CD14-positive monocyte (primary cell): ENCODE measurements around the gene ATXN1. TPM values are rescaled to one million over a fixed set of nuclear protein-coding genes. Genes with fewer than 3 reads are reported as not detected.
A peak's percentile ranks its signal among the peaks of the same experiment; 100 is the strongest.

ENCODE experiments used
- DNase-seq, 3 donors: peaks; one replicate each; pipeline ENCODE4 v3.0.0-alpha.2; 2011 to 2022
- H2AFZ ChIP-seq: 2 replicates; pipeline ENCODE4 v1.6.0; 2012; ENCODE audit warnings: mild to moderate bottlenecking, low read depth, low read length, inconsistent platforms; ENCODE audit not compliant: insufficient read depth, poor library complexity, severe bottlenecking
- H3K27ac ChIP-seq, 2 donors: 1 replicate in 1 of 2; 2 replicates in 1 of 2; pipeline ENCODE4 v1.5.1; 2012 to 2013; ENCODE audit warnings: low read length in 2 of 2, control low read depth in 1 of 2, inconsistent platforms in 1 of 2, low read depth in 1 of 2, mild to moderate bottlenecking in 1 of 2
- H3K27me3 ChIP-seq, 2 donors: one replicate each; pipeline versions ENCODE4 v1.6.0 to v1.6.1; 2011 to 2013; ENCODE audit warnings: low read length in 2 of 2; ENCODE audit not compliant: control insufficient read depth in 2 of 2, insufficient read depth in 2 of 2
- H3K36me3 ChIP-seq, 2 donors: replicated peaks in 1 of 2; 1 replicate in 1 of 2; 2 replicates in 1 of 2; pipeline versions ENCODE4 v1.5.1 to v1.6.1; 2012 to 2013; ENCODE audit warnings: low read length in 2 of 2, control low read depth in 1 of 2, inconsistent platforms in 1 of 2, mild to moderate bottlenecking in 1 of 2; ENCODE audit not compliant: insufficient read depth in 2 of 2, control insufficient read depth in 1 of 2
- H3K4me1 ChIP-seq, 2 donors: 1 replicate in 1 of 2; 2 replicates in 1 of 2; pipeline versions ENCODE4 v1.5.1 to v1.6.1; 2012 to 2013; ENCODE audit warnings: low read length in 2 of 2, control low read depth in 1 of 2, inconsistent platforms in 1 of 2, mild to moderate bottlenecking in 1 of 2, moderate library complexity in 1 of 2; ENCODE audit not compliant: insufficient read depth in 2 of 2, control insufficient read depth in 1 of 2
- H3K4me2 ChIP-seq: replicated peaks from 2 replicates; pipeline ENCODE3; 2012; ENCODE audit warnings: low read length, moderate library complexity, mild to moderate bottlenecking; ENCODE audit not compliant: poor library complexity, severe bottlenecking; ENCODE audit errors: extremely low read depth
- H3K4me3 ChIP-seq, 3 experiments: fragments of 200-600 bp in 1 of 3; sonication (generic) in 1 of 3; replicated peaks in 1 of 3; 1 replicate in 2 of 3; 2 replicates in 1 of 3; pipeline ENCODE4 v1.5.1; 2011 to 2013; ENCODE audit warnings: low read length in 3 of 3, mild to moderate bottlenecking in 3 of 3, control low read depth in 2 of 3, low read depth in 2 of 3, inconsistent platforms in 1 of 3, moderate library complexity in 1 of 3
- H3K79me2 ChIP-seq: 2 replicates; pipeline ENCODE4 v1.6.0; 2012; ENCODE audit warnings: mild to moderate bottlenecking, control low read depth, inconsistent platforms, low read length, moderate library complexity; ENCODE audit not compliant: insufficient read depth
- H3K9ac ChIP-seq: 2 replicates; pipeline ENCODE4 v1.6.0; 2017; ENCODE audit warnings: low read length, mild to moderate bottlenecking; ENCODE audit not compliant: insufficient read depth, poor library complexity, severe bottlenecking
- H3K9me3 ChIP-seq, 2 donors: replicated peaks in 1 of 2; 1 replicate in 1 of 2; 2 replicates in 1 of 2; pipeline versions ENCODE4 v1.5.1 to v1.6.1; 2012 to 2013; ENCODE audit warnings: low read length in 2 of 2, control low read depth in 1 of 2; ENCODE audit not compliant: control insufficient read depth in 1 of 2, insufficient read depth in 1 of 2
- H4K20me1 ChIP-seq: 2 replicates; pipeline ENCODE4 v1.6.0; 2012; ENCODE audit warnings: mild to moderate bottlenecking, low read length, control low read depth, moderate library complexity; ENCODE audit not compliant: insufficient read depth
- H3K27ac Mint-ChIP-seq, 7 donors: one replicate each; pipeline ENCODE4 v1.8.0; 2020; ENCODE audit warnings: mild to moderate bottlenecking in 7 of 7, mixed read lengths in 7 of 7, moderate library complexity in 6 of 7, inconsistent platforms in 2 of 7
- H3K27me3 Mint-ChIP-seq, 3 donors: one replicate each; pipeline ENCODE4 v1.8.0; 2021 to 2022; ENCODE audit warnings: low read depth in 3 of 3, mild to moderate bottlenecking in 3 of 3, mixed read lengths in 3 of 3, moderate library complexity in 3 of 3, inconsistent platforms in 1 of 3
- H3K36me3 Mint-ChIP-seq, 2 donors: one replicate each; pipeline ENCODE4 v1.8.0; 2020; ENCODE audit warnings: mixed read lengths in 2 of 2, inconsistent platforms in 1 of 2, mild to moderate bottlenecking in 1 of 2
- H3K4me1 Mint-ChIP-seq: one replicate; pipeline ENCODE4 v1.8.0; 2020; ENCODE audit warnings: mild to moderate bottlenecking, mixed read lengths
- H3K4me3 Mint-ChIP-seq, 2 donors: one replicate each; pipeline ENCODE4 v1.8.0; 2020; ENCODE audit warnings: mild to moderate bottlenecking in 2 of 2, mixed read lengths in 2 of 2, moderate library complexity in 1 of 2
- H3K9me3 Mint-ChIP-seq, 7 donors: one replicate each; pipeline ENCODE4 v1.8.0; 2020 to 2022; ENCODE audit warnings: mixed read lengths in 7 of 7, mild to moderate bottlenecking in 6 of 7, moderate library complexity in 6 of 7, inconsistent platforms in 2 of 7
- WGBS: methylation state at CpG from one replicate; pipeline ENCODE4 v1.1.5; 2013; ENCODE audit warnings: missing lambda C conversion rate; ENCODE audit not compliant: insufficient coverage; 5-methylcytosine and 5-hydroxymethylcytosine counted together
- intact Hi-C, 2 donors: fragments of 100-400 bp; cut with micrococcal nuclease; formaldehyde crosslinking; loops; one replicate each; pipeline versions ENCODE4 v1.15.0 to v1.15.1; 2023
- polyA plus RNA-seq, 3 donors: library from polyadenylated mRNA; depleted of rRNA in 1 of 3; unstranded in 2 of 3; stranded (reverse) in 1 of 3; fragments of 300-500 nt in 2 of 3; fragments of >200 nt in 1 of 3; fragmentation: Illumina TruSeq in 2 of 3; gene quantifications; 1 replicate in 2 of 3; 2 replicates in 1 of 3; pipeline ENCODE4 v1.2.3, GENCODE V29; 2012 to 2021
- TF ChIP-seq, protein P1 (sequence below): fragments of 200-600 bp; IDR thresholded peaks from one replicate; pipeline ENCODE4 v1.8.0; 2022; ENCODE audit warnings: antibody characterized with exemption, mild to moderate bottlenecking

The ATXN1 gene
- polyA plus RNA-seq, 3 donors = 8.8 to 19.1 (median 10.9) TPM

DNA sequence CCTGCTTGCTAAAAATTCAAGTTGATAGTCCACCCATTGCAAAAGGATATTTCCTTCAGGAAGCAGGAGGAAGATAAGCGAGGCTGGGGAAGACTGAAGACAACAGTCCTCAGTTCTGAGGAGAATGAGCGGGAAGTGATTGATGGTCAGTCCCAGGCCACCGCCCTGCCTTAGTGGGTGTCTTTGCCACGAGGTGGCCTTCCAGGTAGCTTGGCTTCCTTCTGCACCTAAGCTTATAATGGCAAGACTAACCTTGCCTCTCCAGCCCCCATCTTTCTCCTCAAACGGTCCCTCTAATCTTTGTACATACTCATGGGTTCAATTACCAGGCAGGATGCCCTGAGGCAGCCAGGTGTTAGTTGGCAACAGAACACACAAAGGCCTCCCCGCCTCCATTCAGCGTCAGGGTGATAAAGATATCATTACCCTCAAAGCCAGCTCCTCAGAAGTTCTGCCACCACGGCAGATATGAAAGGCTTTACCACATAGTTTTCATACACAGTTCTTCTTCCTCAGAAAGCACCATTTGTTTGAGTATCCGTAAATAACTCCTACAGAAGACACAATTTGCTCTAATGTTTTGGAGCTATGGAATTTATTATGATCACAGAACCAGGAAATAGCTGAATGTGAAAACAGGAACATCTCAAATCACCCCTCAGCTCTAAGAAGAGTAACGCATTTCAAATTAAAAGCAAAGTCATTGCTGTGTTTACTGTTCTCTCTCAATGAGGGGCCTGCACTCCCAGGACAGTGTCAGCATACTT is 249.4 kb downstream of the ATXN1 start:
- H3K27me3 Mint-ChIP-seq = peaks cover 0 to 2% (median 2%) of the 10 kb centered on the region in 3 donors
- H3K4me2 ChIP-seq = no peak overlapping the region
- peaks cover 51% of the 10 kb centered on the region for H4K20me1 ChIP-seq
- TF ChIP-seq, protein P1, sequence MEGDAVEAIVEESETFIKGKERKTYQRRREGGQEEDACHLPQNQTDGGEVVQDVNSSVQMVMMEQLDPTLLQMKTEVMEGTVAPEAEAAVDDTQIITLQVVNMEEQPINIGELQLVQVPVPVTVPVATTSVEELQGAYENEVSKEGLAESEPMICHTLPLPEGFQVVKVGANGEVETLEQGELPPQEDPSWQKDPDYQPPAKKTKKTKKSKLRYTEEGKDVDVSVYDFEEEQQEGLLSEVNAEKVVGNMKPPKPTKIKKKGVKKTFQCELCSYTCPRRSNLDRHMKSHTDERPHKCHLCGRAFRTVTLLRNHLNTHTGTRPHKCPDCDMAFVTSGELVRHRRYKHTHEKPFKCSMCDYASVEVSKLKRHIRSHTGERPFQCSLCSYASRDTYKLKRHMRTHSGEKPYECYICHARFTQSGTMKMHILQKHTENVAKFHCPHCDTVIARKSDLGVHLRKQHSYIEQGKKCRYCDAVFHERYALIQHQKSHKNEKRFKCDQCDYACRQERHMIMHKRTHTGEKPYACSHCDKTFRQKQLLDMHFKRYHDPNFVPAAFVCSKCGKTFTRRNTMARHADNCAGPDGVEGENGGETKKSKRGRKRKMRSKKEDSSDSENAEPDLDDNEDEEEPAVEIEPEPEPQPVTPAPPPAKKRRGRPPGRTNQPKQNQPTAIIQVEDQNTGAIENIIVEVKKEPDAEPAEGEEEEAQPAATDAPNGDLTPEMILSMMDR = no peak
- no peaks in the 10 kb centered on the region for H3K9me3 Mint-ChIP-seq
- peak overlapping the region; percentile 4 for H3K9ac ChIP-seq
- intact Hi-C loops = loop anchor here in 1 of 2 donors (5.0 kb wide), 1 partner anchor 255 kb away; no protein-coding TSS in a partner anchor
- H3K36me3 Mint-ChIP-seq = peaks cover 17 to 28% of the 10 kb centered on the region in 2 donors
- H3K4me3 Mint-ChIP-seq = peak overlapping the region in 1 of 2 donors; percentile 40
- peaks cover 37% of the 10 kb centered on the region for H3K4me1 Mint-ChIP-seq
- H3K27ac ChIP-seq = peak overlapping the region in 1 of 2 donors; percentile 37
- no peaks in the 10 kb centered on the region for H3K27me3 ChIP-seq
- no peaks in the 10 kb centered on the region for H3K9me3 ChIP-seq
- H2AFZ ChIP-seq = no peak overlapping the region
- no peak overlapping the region for H3K4me3 ChIP-seq
- peak in 2 of 3 donors; percentile 12 to 30 for DNase-seq
- H3K27ac Mint-ChIP-seq = peak overlapping the region in 6 of 7 donors; percentile 25 to 91 (median 54)
- WGBS = 55% methylated on average over 7 of the region's 10 CpGs
- H3K36me3 ChIP-seq = peaks cover 0 to 17% of the 10 kb centered on the region in 2 donors
- no peaks in the 10 kb centered on the region for H3K79me2 ChIP-seq
- peaks cover 29 to 33% of the 10 kb centered on the region in 2 donors for H3K4me1 ChIP-seq

DNA sequence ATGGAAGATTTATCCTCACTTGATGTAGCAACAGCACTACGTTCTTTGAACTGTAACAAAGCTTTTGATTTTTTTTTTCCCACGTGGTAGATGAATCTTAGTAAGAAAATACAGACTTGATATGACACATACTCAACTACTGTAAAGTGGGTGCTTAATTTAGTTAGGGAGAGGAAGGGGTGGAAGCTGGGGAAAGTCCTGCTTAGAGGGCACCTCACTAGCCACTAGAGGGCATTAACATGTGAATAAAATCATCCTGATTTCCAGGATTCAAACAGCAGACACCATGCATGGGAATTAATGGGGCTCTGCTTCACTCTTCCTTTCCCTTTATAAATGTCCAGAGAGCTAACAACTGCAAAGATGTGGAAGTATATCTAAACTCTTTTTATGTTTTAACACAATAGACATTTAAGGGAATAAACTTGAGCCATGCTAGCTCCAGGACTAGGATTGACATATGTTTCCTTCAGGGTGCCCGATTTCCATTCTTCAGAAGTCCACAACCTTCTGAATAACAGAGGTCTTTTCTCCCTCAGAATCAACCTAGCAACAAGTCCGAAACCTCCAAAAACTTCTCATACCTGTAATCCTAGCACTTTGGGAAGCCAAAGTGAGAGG is 250.1 kb downstream of the ATXN1 start:
- Mint-ChIP-seq H3K27me3 (peaks cover 0 to 2% (median 2%) of the 10 kb centered on the region in 3 donors), H3K9me3 (no peaks in the 10 kb centered on the region), H3K36me3 (peaks cover 17 to 25% of the 10 kb centered on the region in 2 donors), H3K4me1 (peaks cover 42% of the 10 kb centered on the region), H3K4me3 (no peak overlapping the region), H3K27ac (peak overlapping the region in 1 of 7 donors; percentile 27)
- Histone ChIP-seq H3K27ac (no peak overlapping the region), H3K79me2 (no peaks in the 10 kb centered on the region), H3K4me3 (no peak overlapping the region), H2AFZ (no peak overlapping the region), H3K4me2 (no peak overlapping the region), H3K27me3 (no peaks in the 10 kb centered on the region), H3K36me3 (peaks cover 0 to 11% of the 10 kb centered on the region in 2 donors), H4K20me1 (peaks cover 46% of the 10 kb centered on the region), H3K9ac (no peak overlapping the region), H3K9me3 (no peaks in the 10 kb centered on the region), H3K4me1 (peaks cover 29 to 37% of the 10 kb centered on the region in 2 donors)
- intact Hi-C loops = loop anchor here in 1 of 2 donors (5.0 kb wide), 1 partner anchor 256 kb away; no protein-coding TSS in a partner anchor
- TF ChIP-seq, protein P1 = peak; percentile 71
- peak; percentile 14 to 61 (median 47) for DNase-seq
- WGBS = 100% methylated on average over 1 of the region's 4 CpGs
